GM21619 (cell line): Measurements from ENCODE around the gene RNF148.

Source experiments
- ATAC-seq: cut with Tn5 transposase; IDR thresholded peaks from one replicate; pipeline ENCODE4 v1.9.1; 2021; ENCODE audit not compliant: unreplicated experiment

Gene RNF148

GRCh38 chr7:122702872-122703510, at the start of gene RNF148:
Gene RNF148 (minus strand): TSS chr7:122702922. CDS start chr7:122702750, 172 bp downstream.
- no peak for ATAC-seq

GRCh38 chr7:122750389-122750788, 47.7 kb upstream of the RNF148 start:
- ATAC-seq, result no peak

GRCh38 chr7:122748195-122748594, 45.5 kb upstream of the RNF148 start:
- no peak for ATAC-seq

GRCh38 chr7:122746948-122747347, 44.2 kb upstream of the RNF148 start:
- ATAC-seq, result no peak

GRCh38 chr7:122743211-122743610, 40.5 kb upstream of the RNF148 start:
- ATAC-seq, result no peak

- no peak for ATAC-seq
Measured at GRCh38 chr7:122738947-122739346, 36.2 kb upstream of the RNF148 start.

- ATAC-seq, result no peak
Measured at GRCh38 chr7:122736183-122736582, 33.5 kb upstream of the RNF148 start.

- no peak for ATAC-seq
Measured at GRCh38 chr7:122727759-122728158, 25.0 kb upstream of the RNF148 start.

- ATAC-seq, result no peak
Measured at GRCh38 chr7:122727354-122727753, 24.6 kb upstream of the RNF148 start.

- ATAC-seq, result no peak
Measured at GRCh38 chr7:122726881-122727280, 24.2 kb upstream of the RNF148 start.

- no peak for ATAC-seq
Measured at GRCh38 chr7:122724366-122724765, 21.6 kb upstream of the RNF148 start.

GRCh38 chr7:122719010-122719578, 16.4 kb upstream of the RNF148 start:
- no peak for ATAC-seq

- ATAC-seq, result no peak
Measured at GRCh38 chr7:122717356-122718089, 14.8 kb upstream of the RNF148 start.

- ATAC-seq, result no peak
Measured at GRCh38 chr7:122715183-122715582, 12.5 kb upstream of the RNF148 start.

- ATAC-seq, result no peak
Measured at GRCh38 chr7:122710916-122711315, 8.2 kb upstream of the RNF148 start.

GRCh38 chr7:122709930-122710646, 7.4 kb upstream of the RNF148 start:
- no peak for ATAC-seq

- ATAC-seq, result no peak
Measured at GRCh38 chr7:122706836-122707235, 4.1 kb upstream of the RNF148 start.

- no peak for ATAC-seq
Measured at GRCh38 chr7:122699017-122699416, 3.7 kb downstream of the RNF148 start, which contains the start of gene RNF133. Gene RNF133 (minus strand): TSS chr7:122699117. CDS start chr7:122698918, 199 bp downstream.

GRCh38 chr7:122695816-122696215, 6.9 kb downstream of the RNF148 start:
- ATAC-seq, result no peak

GRCh38 chr7:122694697-122695096, 8.0 kb downstream of the RNF148 start:
- no peak for ATAC-seq

GRCh38 chr7:122692769-122693309, 9.9 kb downstream of the RNF148 start:
- no peak for ATAC-seq
